ENCODE measurements around the gene PRSS23. TPM values are rescaled to one million over a fixed set of nuclear protein-coding genes. Genes with fewer than 3 reads are reported as not detected.

PRSS23 gene
- total RNA-seq, 1 donor from 2014 or later = 47.1 TPM

DNA sequence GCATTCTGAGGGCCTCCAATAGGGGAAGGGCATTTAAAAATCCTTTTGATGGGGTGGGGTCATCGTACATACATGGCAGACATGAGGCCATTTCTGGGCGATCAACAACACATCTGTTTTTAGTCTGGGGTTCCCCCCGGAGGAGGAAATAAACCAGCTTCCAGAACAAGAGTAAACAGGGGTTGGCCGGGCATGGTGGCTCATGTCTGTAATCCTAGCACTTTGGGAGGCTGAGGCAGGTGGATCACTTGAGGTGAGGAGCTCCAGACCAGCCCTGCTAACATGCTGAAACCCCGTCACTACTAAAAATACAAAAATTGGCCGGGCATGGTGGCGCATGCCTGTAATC is 12.0 kb downstream of the PRSS23 start:
- H3K27ac Mint-ChIP-seq = peak overlapping the region; percentile 58
- H3K27me3 Mint-ChIP-seq = no peaks in the 10 kb centered on the region
- H3K9me3 Mint-ChIP-seq = peaks cover 4% of the 10 kb centered on the region
- TF ChIP-seq, protein P1, sequence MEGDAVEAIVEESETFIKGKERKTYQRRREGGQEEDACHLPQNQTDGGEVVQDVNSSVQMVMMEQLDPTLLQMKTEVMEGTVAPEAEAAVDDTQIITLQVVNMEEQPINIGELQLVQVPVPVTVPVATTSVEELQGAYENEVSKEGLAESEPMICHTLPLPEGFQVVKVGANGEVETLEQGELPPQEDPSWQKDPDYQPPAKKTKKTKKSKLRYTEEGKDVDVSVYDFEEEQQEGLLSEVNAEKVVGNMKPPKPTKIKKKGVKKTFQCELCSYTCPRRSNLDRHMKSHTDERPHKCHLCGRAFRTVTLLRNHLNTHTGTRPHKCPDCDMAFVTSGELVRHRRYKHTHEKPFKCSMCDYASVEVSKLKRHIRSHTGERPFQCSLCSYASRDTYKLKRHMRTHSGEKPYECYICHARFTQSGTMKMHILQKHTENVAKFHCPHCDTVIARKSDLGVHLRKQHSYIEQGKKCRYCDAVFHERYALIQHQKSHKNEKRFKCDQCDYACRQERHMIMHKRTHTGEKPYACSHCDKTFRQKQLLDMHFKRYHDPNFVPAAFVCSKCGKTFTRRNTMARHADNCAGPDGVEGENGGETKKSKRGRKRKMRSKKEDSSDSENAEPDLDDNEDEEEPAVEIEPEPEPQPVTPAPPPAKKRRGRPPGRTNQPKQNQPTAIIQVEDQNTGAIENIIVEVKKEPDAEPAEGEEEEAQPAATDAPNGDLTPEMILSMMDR (conservative IDR thresholded peaks at IDR 0.05) = no peak
- H3K36me3 Mint-ChIP-seq = peaks cover 9% of the 10 kb centered on the region
- no peak for DNase-seq (ENCODE audit: extremely low spot score, unreplicated experiment)
- H3K4me1 Mint-ChIP-seq (ENCODE audit: unreplicated experiment) = peaks cover 36% of the 10 kb centered on the region
- H3K4me3 Mint-ChIP-seq = no peak overlapping the region

DNA sequence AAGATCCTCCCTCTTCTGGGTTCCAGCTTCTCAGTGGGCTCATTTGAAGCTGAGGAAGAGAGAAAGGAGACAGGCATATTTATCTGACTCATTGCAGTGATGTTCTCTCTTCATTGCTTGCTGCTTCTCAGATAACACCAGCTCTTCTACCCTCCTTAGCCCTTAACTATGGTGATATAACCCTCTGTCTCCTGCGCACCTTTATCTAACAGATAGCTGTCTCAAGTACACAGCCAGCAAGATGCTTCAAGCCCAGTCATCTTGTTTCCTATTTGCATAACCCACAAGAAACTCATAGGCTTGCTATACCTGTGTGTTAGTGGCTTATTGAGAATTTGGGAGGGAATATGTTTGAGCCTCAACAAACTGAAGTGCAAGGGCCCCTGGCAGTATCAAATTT is 12.6 kb downstream of the PRSS23 start:
- Mint-ChIP-seq H3K9me3 (peaks cover 4% of the 10 kb centered on the region), H3K4me3 (no peak overlapping the region), H3K36me3 (peaks cover 9% of the 10 kb centered on the region), H3K27ac (no peak overlapping the region), H3K4me1 (ENCODE audit: unreplicated experiment) (peaks cover 31% of the 10 kb centered on the region), H3K27me3 (no peaks in the 10 kb centered on the region)
- TF ChIP-seq, protein P1 (conservative IDR thresholded peaks at IDR 0.05) = no peak
- DNase-seq (ENCODE audit: extremely low spot score, unreplicated experiment) = no peak

DNA sequence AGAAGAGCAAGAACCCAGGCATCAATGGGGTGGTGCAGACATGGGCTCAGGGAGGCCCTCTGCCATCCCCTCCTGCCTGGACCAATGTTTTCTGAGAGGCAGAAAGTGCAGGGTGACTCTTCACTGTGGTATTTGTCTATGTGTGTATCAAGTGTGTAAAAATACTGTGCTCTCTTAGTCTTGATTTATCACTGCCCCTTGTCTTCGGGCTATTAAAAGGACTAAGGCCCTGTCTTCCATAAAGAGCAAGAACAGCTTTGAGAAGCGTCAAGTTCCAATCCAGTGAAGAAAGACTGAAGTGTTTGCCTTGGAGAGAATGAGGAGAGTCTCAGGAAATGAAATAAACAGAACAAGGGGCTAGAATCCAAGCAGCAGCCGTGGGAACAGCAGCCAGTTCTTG is 14.4 kb downstream of the PRSS23 start:
- H3K9me3 Mint-ChIP-seq = peaks cover 4% of the 10 kb centered on the region
- no peaks in the 10 kb centered on the region for H3K27me3 Mint-ChIP-seq
- no peak for DNase-seq (ENCODE audit: extremely low spot score, unreplicated experiment)
- H3K36me3 Mint-ChIP-seq = no peaks in the 10 kb centered on the region
- H3K27ac Mint-ChIP-seq = peak overlapping the region; percentile 6
- no peak overlapping the region for H3K4me3 Mint-ChIP-seq
- peaks cover 31% of the 10 kb centered on the region for H3K4me1 Mint-ChIP-seq (ENCODE audit: unreplicated experiment)
- TF ChIP-seq, protein P1 (conservative IDR thresholded peaks at IDR 0.05) = no peak

DNA sequence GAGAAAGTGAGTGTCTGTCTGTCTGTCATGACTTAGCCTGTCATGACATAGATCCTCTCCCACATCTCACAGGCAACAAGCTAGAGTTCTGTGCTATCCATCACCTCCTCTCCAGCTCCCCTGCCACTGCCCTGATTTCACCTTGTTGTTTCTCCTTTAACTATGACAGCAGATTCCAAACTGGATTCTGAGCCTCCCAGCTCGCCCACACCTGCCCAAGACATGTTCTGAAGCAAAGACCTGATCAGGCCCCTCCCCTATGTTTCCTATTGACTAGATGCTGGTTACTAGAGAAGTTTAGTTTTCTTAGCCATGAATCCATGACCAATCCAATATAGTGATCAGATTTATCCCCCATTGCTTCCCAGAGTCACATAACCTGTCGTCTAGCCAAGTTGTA is 15.4 kb downstream of the PRSS23 start:
- Mint-ChIP-seq H3K36me3 (no peaks in the 10 kb centered on the region), H3K9me3 (peaks cover 4% of the 10 kb centered on the region), H3K4me1 (ENCODE audit: unreplicated experiment) (peaks cover 31% of the 10 kb centered on the region), H3K27me3 (no peaks in the 10 kb centered on the region), H3K27ac (peak overlapping the region; percentile 63), H3K4me3 (no peak overlapping the region)
- no peak for DNase-seq (ENCODE audit: extremely low spot score, unreplicated experiment)
- TF ChIP-seq, protein P1 (conservative IDR thresholded peaks at IDR 0.05) = no peak

DNA sequence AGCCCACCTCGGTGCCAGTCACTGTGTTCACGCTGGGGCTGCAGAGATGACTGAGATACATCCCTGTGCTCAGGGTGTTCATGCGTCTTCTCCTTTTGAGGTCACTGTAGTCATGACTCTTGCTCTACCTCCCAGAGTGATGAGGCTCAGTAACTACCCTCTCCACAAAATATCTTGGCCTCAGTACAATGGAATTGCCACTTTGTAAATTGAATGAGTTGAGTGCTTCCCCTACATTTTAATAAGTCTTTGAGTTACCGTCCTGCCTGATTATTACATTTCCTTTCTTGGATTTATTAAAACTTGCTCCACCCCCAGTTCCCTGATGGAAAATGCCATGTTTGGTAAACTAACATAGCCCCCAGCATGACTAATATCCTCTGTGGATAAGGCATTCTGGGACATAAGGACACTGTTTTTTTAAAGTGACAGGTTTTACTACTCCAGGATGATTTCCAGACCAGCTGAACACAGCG is 15.9 kb downstream of the PRSS23 start:
- TF ChIP-seq, protein P1 (conservative IDR thresholded peaks at IDR 0.05) = no peak
- Mint-ChIP-seq H3K36me3 (no peaks in the 10 kb centered on the region), H3K27me3 (no peaks in the 10 kb centered on the region), H3K4me3 (no peak overlapping the region), H3K4me1 (ENCODE audit: unreplicated experiment) (peaks cover 31% of the 10 kb centered on the region), H3K9me3 (peaks cover 4% of the 10 kb centered on the region), H3K27ac (peak overlapping the region; percentile 63)
- DNase-seq (ENCODE audit: extremely low spot score, unreplicated experiment) = no peak
